Activated CD8-positive, alpha-beta memory T cell treated with anti-CD3 and anti-CD28 coated beads for 4 hours (primary cell): ENCODE results near the gene MOB3B.

Source experiments
- DNase-seq, 2 donors: peaks; one replicate each; pipeline ENCODE4 v3.0.0-alpha.2; 2020; ENCODE audit warnings: low read depth in 2 of 2

The MOB3B gene

GRCh38 chr9:27365707-27366376 lies 163.8 kb downstream of the MOB3B start:
- DNase-seq, result no peak

DNA sequence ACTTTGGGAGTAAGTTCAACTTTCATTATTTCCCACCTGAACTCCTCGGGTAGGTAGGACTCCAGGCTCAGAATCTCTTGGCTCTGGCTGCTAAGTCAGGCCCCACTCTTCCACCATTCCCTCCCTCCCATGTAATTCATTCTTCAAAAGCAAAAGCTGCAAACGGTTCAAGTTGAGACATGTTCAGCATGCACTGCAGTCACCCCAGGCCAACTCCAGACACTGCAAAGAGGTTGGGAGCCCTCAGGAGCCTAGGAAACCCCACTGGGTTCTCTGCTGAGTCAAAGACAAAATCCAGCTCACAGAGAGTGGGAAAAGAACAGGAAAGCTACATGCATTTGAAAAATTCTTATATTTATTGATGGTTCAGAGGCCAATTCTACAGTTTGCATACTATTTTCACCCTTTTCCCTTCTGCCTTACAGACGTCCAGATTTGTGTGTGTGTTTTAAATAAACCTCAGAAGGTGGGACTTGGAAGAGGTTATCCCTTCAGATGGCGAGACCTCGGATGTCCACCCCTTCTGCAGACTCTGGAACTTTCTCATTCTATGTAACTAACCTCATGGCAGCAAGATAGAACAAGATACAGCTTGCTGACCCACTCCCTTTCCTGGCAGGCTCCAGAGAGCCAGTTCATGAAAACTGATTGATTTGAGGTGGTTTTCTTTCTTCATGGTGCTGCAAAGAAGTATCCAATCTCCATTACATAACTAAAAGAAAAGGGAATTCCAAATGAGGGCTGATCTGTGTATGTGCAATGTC lies 167.0 kb downstream of the MOB3B start:
- DNase-seq, result no peak

DNA sequence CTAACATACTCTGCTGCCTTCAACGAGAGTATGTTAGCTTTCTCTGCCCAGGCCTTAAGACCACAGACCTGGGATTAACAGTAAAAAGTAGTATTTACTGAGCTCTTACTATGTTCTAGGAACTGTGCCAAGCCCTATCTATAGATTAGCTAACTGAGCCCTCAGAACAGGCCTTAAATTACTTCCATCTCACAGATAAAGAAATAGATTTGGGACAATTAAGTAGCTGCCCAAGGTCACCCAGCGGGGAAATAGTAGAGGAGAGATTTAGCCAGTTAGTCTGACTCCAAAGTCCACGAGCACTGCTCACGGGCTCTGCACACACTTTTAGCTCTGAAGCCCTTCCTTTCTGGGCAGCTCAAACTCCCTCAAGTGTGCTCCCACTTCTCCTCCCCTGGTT lies 168.1 kb downstream of the MOB3B start:
- no peak for DNase-seq

GRCh38 chr9:27359763-27360162 lies 169.9 kb downstream of the MOB3B start:
- no peak for DNase-seq

- DNase-seq, result no peak
Observed at GRCh38 chr9:27358007-27358406, 171.6 kb downstream of the MOB3B start.

DNA sequence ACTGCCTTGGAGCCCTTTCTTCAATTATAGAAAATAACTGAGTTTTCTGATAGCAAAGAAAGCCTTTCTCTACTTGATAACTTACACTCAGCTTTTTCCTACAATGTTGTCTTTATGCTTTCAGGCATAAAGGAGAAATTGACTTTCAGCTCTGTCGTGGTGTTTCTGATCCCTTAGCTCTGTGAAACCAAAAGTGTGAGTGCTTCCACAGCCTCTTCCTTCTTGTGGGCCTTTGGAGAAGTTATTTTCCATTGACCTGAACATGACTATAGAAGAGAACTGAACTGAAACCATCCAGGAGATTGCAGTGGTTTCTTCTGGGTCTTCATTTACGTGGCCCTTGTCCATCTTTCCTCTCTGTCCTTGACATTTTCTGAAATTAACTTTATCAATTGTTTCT lies 173.2 kb downstream of the MOB3B start:
- DNase-seq, result no peak

DNA sequence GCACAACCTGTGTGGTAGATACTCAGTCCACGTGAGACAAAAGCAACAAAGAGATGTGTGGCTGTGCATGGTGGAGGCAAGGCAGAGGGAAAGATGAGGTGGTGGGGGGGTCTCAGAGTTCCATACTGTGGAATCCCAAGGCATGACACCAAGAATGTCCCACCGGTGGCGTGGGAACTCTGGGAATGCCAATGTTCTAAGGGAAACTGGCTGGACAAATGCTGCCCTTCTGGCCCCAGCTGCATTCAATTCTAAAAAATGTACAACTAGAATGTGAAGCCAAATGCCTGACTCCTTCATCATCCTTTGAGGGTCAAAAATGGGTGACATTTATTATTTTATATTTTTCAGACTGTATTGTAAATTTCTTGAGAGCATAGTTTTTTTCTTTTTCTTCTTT lies 174.4 kb downstream of the MOB3B start:
- DNase-seq, result no peak

DNA sequence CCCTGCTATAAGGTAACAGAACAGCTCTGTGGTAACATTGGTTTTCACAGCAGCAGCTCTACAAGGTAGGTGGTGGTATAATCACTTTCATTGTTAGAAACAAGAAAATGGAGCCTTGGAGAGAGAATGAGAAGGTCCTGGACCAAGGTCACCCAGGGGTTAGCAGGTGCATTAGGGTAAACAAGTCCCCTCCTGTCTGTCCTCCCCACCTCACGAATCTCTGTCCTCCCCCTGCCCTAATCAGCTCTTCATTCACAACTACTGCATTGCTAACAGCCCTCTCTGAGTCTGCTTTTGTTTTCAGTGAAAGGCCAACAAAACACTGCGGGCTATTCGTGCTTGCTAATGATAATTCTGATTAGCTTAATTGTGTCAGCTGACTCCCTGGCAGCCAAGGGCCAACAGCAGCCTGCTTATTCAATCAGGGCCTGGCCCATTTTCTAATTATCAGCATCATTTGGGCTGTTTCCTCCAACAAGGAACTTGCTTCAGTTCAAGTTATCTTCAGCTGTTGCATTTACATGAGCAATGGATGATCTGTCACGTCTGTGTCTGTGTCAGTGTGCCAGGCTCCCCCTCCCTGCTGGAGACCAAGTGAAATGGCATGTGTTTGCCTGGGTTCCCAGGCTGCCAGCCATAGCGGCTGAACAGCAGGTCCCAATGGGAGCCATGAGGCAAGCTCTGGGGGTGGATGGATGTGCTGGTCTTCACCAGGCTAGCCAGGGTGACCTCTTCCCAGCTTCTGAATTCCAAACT lies 176.0 kb downstream of the MOB3B start:
- DNase-seq, result no peak

DNA sequence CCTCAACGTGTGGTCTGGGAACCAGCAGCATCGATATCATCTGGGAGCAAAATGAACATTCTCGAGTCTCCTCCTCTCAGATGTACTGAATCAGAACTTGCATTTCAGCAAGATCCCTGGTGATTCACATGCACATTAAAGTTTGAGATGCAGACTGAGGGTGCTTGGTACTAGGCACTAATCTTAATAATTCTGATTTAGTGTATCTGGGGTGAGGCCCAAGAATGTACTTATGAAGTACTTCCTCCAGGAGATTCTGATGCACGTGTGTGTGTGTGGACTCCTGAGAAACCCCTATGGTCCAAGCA lies 176.5 kb downstream of the MOB3B start:
- DNase-seq, result no peak

DNA sequence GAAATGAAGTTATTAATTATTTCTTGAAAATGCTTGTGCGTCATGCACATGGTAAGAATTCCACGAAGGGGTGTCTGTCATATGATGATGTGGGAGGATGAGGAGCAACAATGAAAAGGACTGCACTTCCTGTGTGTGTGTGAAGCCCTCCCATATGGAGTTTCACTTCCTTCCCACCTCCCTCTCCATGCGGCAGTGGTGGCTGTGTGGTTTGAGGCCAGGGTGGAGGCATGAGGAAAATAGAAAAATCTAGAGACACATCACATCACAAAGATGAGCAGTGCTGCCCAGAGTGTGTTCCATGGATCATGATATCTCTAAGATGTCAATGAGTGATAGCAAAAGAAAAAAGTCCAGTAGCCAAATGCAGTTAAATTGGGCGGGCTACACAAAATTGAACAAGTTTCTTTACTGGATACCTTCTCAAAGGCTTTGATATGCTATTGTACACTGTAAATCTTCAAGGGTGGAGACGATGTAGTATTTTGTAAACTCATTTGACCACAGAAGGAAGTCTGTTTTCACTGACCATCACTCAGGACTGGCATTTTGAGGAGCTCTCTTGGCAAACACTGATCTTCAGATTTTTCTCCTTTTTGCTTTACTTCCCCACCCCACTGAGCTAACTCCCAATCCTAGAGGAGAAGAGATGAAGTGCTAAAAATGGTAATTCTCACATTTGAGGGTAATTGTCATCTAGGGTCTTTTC lies 177.0 kb downstream of the MOB3B start:
- DNase-seq, result no peak

- no peak for DNase-seq
Observed at GRCh38 chr9:27351438-27351837, 178.2 kb downstream of the MOB3B start.

GRCh38 chr9:27350382-27350976 lies 179.1 kb downstream of the MOB3B start:
- DNase-seq, result no peak

DNA sequence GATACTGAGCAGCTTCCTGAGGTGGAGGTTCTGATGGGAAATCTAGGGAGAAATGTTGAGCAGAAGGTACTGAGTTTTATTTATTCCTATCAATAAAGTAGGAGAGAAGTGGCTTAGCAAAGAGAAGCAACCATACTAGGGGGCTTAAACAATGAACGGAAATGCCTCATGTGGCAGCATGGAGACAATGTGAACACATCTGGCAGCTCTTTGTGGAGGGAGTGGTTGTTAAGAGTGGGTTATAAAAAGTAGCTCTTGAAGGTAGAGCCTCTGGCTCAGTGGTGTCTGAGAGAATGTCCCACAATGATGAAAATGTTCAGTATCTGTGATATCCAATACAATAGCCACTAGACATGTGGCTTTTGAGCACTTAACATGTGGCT lies 179.9 kb downstream of the MOB3B start:
- DNase-seq, result no peak

GRCh38 chr9:27348785-27349697 lies 180.6 kb downstream of the MOB3B start:
- no peak for DNase-seq

DNA sequence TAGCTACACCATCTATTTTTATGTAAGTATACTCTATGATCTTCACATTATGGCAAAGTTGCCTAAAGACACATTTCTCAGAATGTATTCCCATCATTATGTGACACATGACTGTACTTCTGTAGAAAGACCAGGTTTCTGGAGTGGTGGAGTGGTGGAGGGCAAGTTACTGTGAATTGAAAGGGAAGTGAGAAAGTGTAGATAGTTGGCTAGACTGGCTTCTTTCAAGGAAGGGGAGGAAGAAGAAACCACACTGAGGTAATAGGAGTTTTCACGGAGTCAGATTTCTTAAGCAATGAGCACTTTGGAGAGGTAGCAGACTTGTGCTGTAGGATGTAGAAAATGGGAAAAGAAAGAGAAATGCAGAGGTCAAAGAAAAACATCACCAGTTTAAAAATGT lies 181.7 kb downstream of the MOB3B start:
- DNase-seq, result no peak

DNA sequence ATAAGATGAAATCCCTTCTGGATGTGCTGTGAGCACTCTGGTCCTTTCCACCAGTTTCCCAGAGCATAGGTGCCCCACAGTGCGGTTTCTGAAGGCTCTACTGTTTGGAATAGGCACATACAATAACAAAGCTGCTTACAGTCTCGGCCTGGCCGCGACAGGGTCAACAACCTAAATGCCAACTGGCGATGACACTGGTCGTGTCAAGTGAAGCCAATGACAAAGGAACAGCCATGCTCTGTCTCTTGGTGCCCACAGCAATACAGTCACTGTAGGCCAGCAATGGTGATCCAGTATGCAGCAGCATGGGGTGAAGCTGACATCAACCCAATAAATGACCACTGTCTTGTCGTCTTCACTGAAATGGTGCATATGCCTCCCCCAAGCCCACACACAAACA lies 184.8 kb downstream of the MOB3B start:
- DNase-seq, result no peak

DNA sequence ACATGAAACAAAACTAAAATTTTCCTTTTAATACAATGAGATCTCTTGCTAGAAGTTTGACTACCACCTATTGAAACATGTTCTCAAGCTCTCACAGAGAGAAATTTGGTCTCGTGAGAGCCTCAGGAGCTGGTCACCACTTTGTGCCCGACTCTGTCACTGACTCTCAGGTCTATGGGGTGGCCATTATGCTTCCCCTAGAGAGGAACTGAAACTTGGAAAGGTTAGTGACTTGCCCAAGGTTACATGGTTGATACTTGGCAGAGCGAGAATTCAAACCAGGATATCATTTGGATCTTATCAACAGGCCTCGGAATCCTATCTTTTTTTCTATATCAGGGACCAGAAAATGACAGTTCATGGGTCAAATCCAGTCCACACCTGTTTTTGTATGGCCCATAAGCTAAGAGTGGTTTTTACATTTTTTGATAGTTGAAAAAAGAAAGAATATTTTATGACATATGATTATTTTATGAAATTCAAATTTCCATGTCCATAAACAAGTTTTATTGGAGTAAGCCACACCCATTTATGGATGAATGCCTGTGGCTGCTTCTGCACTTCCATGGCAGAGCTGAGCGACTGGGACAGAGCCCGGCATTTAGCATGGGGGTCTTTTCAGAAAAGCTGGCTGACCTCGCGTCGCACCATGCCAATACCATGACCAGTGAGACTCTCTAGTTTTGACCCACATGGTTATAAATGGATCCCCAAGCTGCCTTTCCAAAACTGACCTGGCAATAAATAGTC lies 187.9 kb downstream of the MOB3B start:
- DNase-seq, result no peak

- no peak for DNase-seq
Observed at GRCh38 chr9:27340961-27341511, 188.6 kb downstream of the MOB3B start.

GRCh38 chr9:27340285-27340674 lies 189.3 kb downstream of the MOB3B start:
- no peak for DNase-seq
